Choroid plexus epithelial cell (primary cell): Measurements from ENCODE around the gene LPP.

Experiments
- DNase-seq: peaks from one replicate; pipeline ENCODE4 v3.0.0-alpha.2; 2010; ENCODE audit warnings: low read depth
- H3K4me3 ChIP-seq: 2 replicates; pipeline ENCODE4 v1.5.1; 2011; ENCODE audit warnings: low read depth, mild to moderate bottlenecking, control low read depth, low read length, moderate library complexity
- TF ChIP-seq, protein P1 (sequence below): conservative IDR thresholded peaks from 2 replicates; pipeline ENCODE4 v1.5.1; 2011; ENCODE audit warnings: low read depth, mild to moderate bottlenecking, control low read depth, inconsistent platforms, low read length, moderate library complexity

Gene LPP

DNA sequence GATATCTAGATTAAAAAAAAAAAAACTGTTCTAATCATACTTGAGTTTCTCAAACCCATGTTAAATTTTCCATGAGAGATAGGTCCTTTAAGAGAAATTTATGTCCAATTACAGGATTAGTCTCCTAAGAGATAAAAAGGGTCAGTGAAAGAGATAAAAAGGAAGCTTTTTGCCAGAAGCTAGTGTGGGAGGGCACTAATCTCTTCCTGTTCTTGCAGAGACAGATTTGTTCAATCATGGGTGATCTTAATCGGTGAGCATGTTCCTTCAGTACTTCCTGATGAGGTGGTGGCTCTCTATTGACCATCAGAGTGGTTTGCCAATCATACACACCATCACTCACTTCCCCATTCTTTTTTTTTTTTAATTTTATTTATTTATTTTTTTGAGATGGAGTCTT is 16.9 kb upstream of the LPP start:
- no peak overlapping the region for H3K4me3 ChIP-seq
- no peak for DNase-seq
- TF ChIP-seq, protein P1, sequence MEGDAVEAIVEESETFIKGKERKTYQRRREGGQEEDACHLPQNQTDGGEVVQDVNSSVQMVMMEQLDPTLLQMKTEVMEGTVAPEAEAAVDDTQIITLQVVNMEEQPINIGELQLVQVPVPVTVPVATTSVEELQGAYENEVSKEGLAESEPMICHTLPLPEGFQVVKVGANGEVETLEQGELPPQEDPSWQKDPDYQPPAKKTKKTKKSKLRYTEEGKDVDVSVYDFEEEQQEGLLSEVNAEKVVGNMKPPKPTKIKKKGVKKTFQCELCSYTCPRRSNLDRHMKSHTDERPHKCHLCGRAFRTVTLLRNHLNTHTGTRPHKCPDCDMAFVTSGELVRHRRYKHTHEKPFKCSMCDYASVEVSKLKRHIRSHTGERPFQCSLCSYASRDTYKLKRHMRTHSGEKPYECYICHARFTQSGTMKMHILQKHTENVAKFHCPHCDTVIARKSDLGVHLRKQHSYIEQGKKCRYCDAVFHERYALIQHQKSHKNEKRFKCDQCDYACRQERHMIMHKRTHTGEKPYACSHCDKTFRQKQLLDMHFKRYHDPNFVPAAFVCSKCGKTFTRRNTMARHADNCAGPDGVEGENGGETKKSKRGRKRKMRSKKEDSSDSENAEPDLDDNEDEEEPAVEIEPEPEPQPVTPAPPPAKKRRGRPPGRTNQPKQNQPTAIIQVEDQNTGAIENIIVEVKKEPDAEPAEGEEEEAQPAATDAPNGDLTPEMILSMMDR = no peak

DNA sequence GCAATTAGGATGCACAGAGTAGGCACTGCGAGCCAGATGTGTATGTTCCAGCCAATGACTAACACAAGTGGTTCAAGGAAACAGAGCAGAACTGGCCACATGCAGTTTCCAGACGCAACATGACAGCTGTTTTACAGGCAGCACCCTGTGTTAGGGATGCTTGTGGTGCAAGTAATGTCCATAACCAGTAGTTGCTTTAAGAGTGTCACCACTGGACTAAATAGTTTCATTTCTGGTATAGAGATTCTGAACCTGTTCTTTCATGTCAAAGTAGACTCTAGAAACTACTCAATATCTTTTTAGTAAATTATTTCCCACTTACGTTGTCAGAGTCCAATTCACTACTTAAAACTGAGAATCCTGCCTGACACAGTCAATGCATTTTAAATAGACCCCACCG is 14.5 kb upstream of the LPP start:
- H3K4me3 ChIP-seq = no peak overlapping the region
- TF ChIP-seq, protein P1 = no peak
- no peak for DNase-seq

DNA sequence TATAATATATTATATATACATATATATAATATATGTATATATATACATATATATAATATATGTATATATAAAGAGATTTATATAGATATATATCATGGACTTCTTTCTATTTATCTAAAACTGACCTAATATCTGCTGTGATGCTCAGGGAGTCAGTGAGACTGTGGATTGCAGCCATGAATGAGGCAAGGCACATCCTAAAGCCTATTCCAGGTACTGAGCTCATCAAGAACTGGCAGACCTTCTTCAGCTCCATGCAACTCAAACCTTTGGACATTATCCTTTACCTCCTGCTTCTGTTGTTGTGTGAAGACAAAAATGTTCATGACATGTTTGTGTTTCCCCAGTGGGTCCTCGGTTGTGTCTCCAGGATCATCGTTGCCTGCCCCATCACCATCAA is 7.7 kb upstream of the LPP start:
- TF ChIP-seq, protein P1 = no peak
- H3K4me3 ChIP-seq = no peak overlapping the region
- DNase-seq = no peak

DNA sequence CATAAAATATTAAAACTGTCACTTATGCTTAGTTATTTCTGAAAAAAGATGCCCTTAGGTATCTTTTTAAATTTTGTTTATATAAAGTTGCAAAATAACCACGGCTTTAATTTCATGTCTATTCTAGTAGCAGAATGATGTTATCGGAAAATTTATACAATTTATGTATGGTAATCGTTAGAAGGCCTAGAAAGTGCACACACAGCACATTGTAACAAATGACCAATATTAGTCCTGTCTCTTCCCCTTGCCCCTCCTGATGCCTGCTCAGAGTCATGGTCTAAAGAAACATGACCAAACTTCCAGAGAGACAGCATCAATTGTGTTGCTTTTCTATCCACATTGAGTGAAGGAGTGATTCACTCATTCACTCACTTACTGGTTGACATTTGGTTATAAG is 6.2 kb upstream of the LPP start:
- TF ChIP-seq, protein P1 = no peak
- no peak overlapping the region for H3K4me3 ChIP-seq

DNA sequence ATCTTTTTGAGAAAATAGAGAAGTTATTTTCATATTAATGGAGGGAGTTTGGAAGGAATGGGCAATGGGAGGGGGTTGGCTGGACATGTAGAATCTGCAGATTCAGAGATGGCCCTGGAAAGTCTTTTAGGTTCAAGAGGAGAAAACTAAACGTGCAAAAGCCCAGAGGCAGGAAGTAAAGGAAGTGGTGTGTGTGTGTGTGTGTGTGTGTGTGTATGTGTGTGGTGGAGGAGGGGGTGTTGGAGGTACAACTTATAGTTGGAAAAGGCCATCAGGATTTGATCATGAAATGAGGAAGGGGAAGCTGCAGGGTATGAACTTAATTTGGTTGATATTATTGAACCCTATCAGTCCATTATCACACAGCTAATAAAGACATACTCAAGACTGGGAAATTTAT is 5.6 kb upstream of the LPP start:
- TF ChIP-seq, protein P1 = no peak

More for the DNA sequence above, 6.2 kb upstream of the LPP start:
- no peak for DNase-seq

DNA sequence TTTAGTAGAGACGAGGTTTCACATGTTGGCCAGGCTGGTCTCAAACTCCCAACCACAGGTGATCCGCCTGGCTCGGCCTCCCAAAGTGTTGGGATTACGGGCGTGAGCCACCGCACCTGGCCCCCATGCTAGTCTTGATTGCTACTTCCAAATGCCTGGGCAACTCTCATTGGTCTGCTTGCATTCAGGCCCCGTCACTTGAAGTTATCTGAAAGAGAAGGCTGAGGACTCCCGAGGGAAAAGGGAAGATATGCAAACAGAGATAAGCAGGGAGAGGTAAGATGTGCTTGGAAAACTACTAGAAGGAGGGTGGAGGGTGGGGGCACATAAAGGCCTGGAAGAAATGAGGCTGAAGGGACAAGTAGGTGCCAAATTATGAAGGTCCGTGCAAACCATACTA is 4.4 kb upstream of the LPP start:
- TF ChIP-seq, protein P1 = no peak
- no peak overlapping the region for H3K4me3 ChIP-seq
- DNase-seq = no peak

More for the DNA sequence above, 5.6 kb upstream of the LPP start:
- no peak overlapping the region for H3K4me3 ChIP-seq
- no peak for DNase-seq

DNA sequence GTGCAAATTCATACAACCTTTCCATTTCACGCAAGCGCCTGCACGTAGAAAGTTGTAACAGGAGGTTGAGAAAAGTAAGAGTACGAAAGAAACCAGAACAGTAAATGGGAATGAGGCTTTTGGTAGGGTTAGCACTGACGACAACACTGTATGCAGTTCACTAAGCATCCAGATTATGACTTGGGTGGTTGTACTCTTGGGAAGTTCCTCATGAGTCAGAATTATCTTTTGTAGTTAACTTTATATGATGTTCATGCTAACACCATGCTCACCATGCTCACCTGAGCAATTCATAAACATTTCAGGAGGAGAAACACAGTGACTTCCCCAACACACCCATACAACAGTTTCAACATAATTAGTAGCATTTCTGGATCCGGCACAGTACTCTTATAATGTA is 3.0 kb upstream of the LPP start:
- TF ChIP-seq, protein P1 = no peak
- DNase-seq = no peak
- no peak overlapping the region for H3K4me3 ChIP-seq
